HEK293T (cell line): ENCODE results near the gene RNU1-4.
"Not testable (repeated sequence)": the region's sequence is repeated elsewhere in the genome, so short reads cannot be mapped to it uniquely, and the experiment has no call there.

Experiments
- BHLHE40 ChIP-seq: fragments of 450-650 bp; IDR thresholded peaks from 2 replicates; pipeline ENCODE4 v1.6.1; 2016; ENCODE audit warnings: mild to moderate bottlenecking, moderate library complexity, borderline replicate concordance
- FOXK2 ChIP-seq: fragments of 450-650 bp; IDR thresholded peaks from 2 replicates; pipeline ENCODE4 v1.6.1; 2016; ENCODE audit warnings: mild to moderate bottlenecking
- L3MBTL2 ChIP-seq: fragments of 450-650 bp; conservative IDR thresholded peaks from 2 replicates; pipeline ENCODE4 v1.6.1; 2016; ENCODE audit warnings: mild to moderate bottlenecking
- LEF1 ChIP-seq: fragments of 450-650 bp; IDR thresholded peaks from 2 replicates; pipeline ENCODE4 v1.6.1; 2017; ENCODE audit warnings: mild to moderate bottlenecking, borderline replicate concordance
- NFRKB ChIP-seq: fragments of 450-650 bp; IDR thresholded peaks from 2 replicates; pipeline ENCODE4 v1.6.1; 2016; ENCODE audit warnings: mild to moderate bottlenecking, moderate library complexity
- SP1 ChIP-seq: fragments of 450-650 bp; IDR thresholded peaks from 2 replicates; pipeline ENCODE4 v1.6.1; 2017
- SUZ12 ChIP-seq: fragments of 450-650 bp; IDR thresholded peaks from 2 replicates; pipeline ENCODE4 v1.6.1; 2016; ENCODE audit warnings: mild to moderate bottlenecking
- TARDBP ChIP-seq: fragments of 450-650 bp; IDR thresholded peaks from 2 replicates; pipeline ENCODE4 v1.6.1; 2016

DNA sequence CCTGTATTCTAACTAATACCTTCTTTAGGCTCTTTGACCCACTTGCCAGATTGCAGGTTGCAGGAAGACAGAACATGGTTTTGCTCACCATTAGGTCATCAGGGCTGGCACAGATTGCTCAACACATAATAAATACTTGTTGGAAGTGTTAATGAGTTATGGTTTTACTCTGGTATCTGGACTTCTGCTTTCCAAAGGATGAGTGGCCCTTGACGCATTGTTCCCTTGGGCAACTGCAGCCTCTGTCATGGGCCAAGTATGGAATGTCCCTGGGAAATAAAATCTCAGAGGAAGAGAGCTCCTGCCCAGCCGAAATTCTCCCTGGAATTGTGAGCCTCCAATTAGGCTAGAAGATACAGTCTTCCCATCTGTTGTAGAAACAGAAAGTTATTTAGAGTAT, 40.7 kb downstream of the RNU1-4 start:
- TF ChIP-seq BHLHE40, LEF1, FOXK2, L3MBTL2, NFRKB, SP1, TARDBP, SUZ12: not testable (repeated sequence)
